Osteoblast (primary cell): ENCODE results near the gene HHLA2. TPM values are rescaled to one million over a fixed set of nuclear protein-coding genes. Genes with fewer than 3 reads are reported as not detected.

Experiments
- DNase-seq: peaks from one replicate; pipeline ENCODE4 v3.0.0; 2011; ENCODE audit warnings: low spot score, mixed read lengths; ENCODE audit not compliant: insufficient read length; ENCODE audit errors: missing footprints
- H2AFZ ChIP-seq: 2 replicates; pipeline ENCODE4 v1.6.0; 2011; ENCODE audit warnings: mild to moderate bottlenecking, low read length
- H3K27ac ChIP-seq: 2 replicates; pipeline ENCODE4 v1.5.1; 2011; ENCODE audit warnings: mild to moderate bottlenecking, low read depth, low read length, moderate library complexity
- H3K27me3 ChIP-seq: 2 replicates; pipeline ENCODE4 v1.6.0; 2012; ENCODE audit warnings: mild to moderate bottlenecking, control low read depth, inconsistent platforms, low read length, moderate library complexity; ENCODE audit not compliant: insufficient read depth
- H3K36me3 ChIP-seq: 2 replicates; pipeline ENCODE4 v1.5.1; 2011; ENCODE audit warnings: mild to moderate bottlenecking, low read length, control low read depth, moderate library complexity; ENCODE audit not compliant: insufficient read depth
- H3K4me1 ChIP-seq: 2 replicates; pipeline ENCODE4 v1.5.1; 2011; ENCODE audit warnings: mild to moderate bottlenecking, low read length, control low read depth, moderate library complexity; ENCODE audit not compliant: insufficient read depth
- H3K4me2 ChIP-seq: 2 replicates; pipeline ENCODE4 v1.6.0; 2011; ENCODE audit warnings: mild to moderate bottlenecking, low read length; ENCODE audit not compliant: insufficient read depth
- H3K4me3 ChIP-seq: fragments of 200-600 bp; sonication (generic); 3 replicates; pipeline ENCODE4 v1.5.1; 2012; ENCODE audit warnings: mild to moderate bottlenecking, low read length, inconsistent platforms; ENCODE audit not compliant: insufficient read depth
- H3K79me2 ChIP-seq: 2 replicates; pipeline ENCODE4 v1.6.0; 2012; ENCODE audit warnings: mild to moderate bottlenecking, low read length, control low read depth, inconsistent platforms; ENCODE audit not compliant: insufficient read depth
- H3K9me3 ChIP-seq: 2 replicates; pipeline ENCODE4 v1.5.1; 2011; ENCODE audit warnings: low read depth, low read length, control low read depth
- H4K20me1 ChIP-seq: 2 replicates; pipeline ENCODE4 v1.6.0; 2012; ENCODE audit warnings: mild to moderate bottlenecking, low read length, control low read depth; ENCODE audit not compliant: insufficient read depth
- total RNA-seq: library from RNA; depleted of rRNA; stranded (reverse); fragments of >200 nt; gene quantifications from 2 replicates; pipeline ENCODE4 v1.2.3, GENCODE V29; 2012
- TF ChIP-seq, protein P1 (sequence below): IDR thresholded peaks from 2 replicates; pipeline ENCODE4 v1.5.1; 2011; ENCODE audit warnings: mild to moderate bottlenecking, low read depth, low read length, moderate library complexity; ENCODE audit errors: extremely low read depth

Gene HHLA2
- total RNA-seq, 1 donor, result not detected

- no peak for DNase-seq
- TF ChIP-seq, protein P1, sequence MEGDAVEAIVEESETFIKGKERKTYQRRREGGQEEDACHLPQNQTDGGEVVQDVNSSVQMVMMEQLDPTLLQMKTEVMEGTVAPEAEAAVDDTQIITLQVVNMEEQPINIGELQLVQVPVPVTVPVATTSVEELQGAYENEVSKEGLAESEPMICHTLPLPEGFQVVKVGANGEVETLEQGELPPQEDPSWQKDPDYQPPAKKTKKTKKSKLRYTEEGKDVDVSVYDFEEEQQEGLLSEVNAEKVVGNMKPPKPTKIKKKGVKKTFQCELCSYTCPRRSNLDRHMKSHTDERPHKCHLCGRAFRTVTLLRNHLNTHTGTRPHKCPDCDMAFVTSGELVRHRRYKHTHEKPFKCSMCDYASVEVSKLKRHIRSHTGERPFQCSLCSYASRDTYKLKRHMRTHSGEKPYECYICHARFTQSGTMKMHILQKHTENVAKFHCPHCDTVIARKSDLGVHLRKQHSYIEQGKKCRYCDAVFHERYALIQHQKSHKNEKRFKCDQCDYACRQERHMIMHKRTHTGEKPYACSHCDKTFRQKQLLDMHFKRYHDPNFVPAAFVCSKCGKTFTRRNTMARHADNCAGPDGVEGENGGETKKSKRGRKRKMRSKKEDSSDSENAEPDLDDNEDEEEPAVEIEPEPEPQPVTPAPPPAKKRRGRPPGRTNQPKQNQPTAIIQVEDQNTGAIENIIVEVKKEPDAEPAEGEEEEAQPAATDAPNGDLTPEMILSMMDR, result no peak
- Histone ChIP-seq H3K4me1 (peaks cover 24% of the 10 kb centered on the region), H3K27ac (no peak overlapping the region), H4K20me1 (no peaks in the 10 kb centered on the region), H3K36me3 (no peaks in the 10 kb centered on the region), H3K79me2 (no peaks in the 10 kb centered on the region), H3K4me3 (no peak overlapping the region), H3K27me3 (no peaks in the 10 kb centered on the region), H3K9me3 (no peaks in the 10 kb centered on the region), H2AFZ (no peak overlapping the region), H3K4me2 (no peak overlapping the region)
Measured at GRCh38 chr3:108407886-108408285, 111.5 kb downstream of the HHLA2 start.

DNA sequence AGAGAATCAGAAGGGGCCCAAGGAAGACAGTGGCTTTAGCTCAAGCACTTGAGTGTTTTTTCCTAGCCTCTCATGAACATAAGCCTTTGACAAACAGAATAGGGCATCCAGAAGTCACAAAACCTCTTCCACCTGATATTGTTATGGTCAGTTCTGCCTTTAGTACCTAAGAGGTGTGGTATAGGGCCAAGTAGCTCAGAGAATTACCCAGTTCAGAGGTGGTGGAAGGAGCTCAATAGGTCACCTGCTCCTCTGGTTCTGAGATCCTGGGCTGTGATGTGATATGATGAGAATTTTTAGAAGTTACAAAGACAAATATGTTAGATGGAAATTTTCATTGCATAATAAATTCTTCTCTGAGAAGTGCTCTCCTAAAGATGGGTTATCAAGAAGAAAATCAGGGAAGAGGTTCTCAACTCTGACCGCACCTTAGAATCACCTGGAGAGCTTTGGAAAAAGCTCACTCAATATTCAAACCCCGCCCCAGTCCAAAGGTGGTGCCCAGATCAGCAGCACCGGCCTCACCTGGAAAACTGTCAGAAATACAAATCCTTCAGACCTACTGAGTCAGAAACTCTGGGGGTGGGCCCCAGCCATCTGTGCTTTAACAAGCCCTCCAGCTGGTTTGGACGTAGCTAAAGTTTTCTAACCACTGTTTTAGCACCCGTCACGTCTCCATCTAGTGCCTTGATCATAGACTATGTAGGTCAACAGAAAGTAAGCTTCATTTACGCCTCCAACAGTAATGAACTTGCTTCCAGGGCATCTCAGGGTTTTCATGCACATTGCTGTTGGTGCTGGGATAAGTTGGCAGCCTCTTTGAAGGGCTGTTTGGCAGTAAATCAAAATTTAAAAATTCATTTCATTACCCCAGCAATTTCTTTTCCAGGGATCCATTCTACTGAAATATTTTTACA, 112.8 kb downstream of the HHLA2 start:
- Histone ChIP-seq H3K9me3 (no peaks in the 10 kb centered on the region), H3K36me3 (no peaks in the 10 kb centered on the region), H2AFZ (no peak overlapping the region), H3K79me2 (no peaks in the 10 kb centered on the region), H3K4me1 (peaks cover 18% of the 10 kb centered on the region), H4K20me1 (no peaks in the 10 kb centered on the region), H3K4me3 (no peak overlapping the region), H3K27ac (no peak overlapping the region), H3K27me3 (no peaks in the 10 kb centered on the region), H3K4me2 (no peak overlapping the region)
- DNase-seq, result no peak
- TF ChIP-seq, protein P1, result no peak

- Histone ChIP-seq H3K4me3 (no peak overlapping the region), H2AFZ (no peak overlapping the region), H3K27me3 (no peaks in the 10 kb centered on the region), H3K27ac (no peak overlapping the region), H3K9me3 (no peaks in the 10 kb centered on the region), H3K4me2 (no peak overlapping the region), H4K20me1 (no peaks in the 10 kb centered on the region), H3K79me2 (no peaks in the 10 kb centered on the region), H3K4me1 (peaks cover 11% of the 10 kb centered on the region), H3K36me3 (no peaks in the 10 kb centered on the region)
- DNase-seq, result no peak
- TF ChIP-seq, protein P1, result no peak
Measured at GRCh38 chr3:108409800-108410178, 113.4 kb downstream of the HHLA2 start.

DNA sequence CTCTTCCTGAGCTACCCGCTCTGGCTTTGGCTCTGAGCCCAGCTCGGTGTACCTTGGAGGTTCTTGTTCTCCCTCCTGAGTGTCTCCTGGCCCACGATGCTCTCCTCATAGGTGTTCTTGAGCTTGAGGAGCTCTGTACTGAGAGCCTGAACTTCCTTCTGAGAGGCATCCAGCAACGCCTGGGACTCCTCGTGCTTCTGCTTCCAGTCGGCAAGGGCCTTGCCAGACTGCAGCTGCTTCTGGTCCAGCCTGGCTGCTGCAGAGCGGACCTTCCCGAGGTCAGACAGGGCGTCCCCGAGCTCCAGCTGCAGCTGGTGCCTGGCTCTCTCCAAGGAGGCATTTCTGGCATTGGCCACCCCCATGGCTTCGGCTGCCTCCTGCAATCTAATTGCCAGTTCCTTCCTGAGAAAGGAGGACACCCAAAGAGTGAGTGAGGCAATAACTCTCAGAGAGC, 114.2 kb downstream of the HHLA2 start:
- no peak for DNase-seq
- Histone ChIP-seq H3K4me1 (peaks cover 11% of the 10 kb centered on the region), H3K4me3 (no peak overlapping the region), H2AFZ (no peak overlapping the region), H4K20me1 (no peaks in the 10 kb centered on the region), H3K4me2 (no peak overlapping the region), H3K79me2 (no peaks in the 10 kb centered on the region), H3K27me3 (no peaks in the 10 kb centered on the region), H3K27ac (no peak overlapping the region), H3K36me3 (no peaks in the 10 kb centered on the region), H3K9me3 (no peaks in the 10 kb centered on the region)
- TF ChIP-seq, protein P1, result no peak
